Stimulated activated CD8-positive, alpha-beta memory T cell treated with anti-CD3 and anti-CD28 coated beads, Interleukin-15, amount 100 ng/mL, for 24 hours (primary cell): ENCODE data around the gene CUL1.

Experiments
- DNase-seq: peaks from one replicate; pipeline ENCODE4 v3.0.0-alpha.2; 2020; ENCODE audit warnings: low read depth

The CUL1 gene

DNA sequence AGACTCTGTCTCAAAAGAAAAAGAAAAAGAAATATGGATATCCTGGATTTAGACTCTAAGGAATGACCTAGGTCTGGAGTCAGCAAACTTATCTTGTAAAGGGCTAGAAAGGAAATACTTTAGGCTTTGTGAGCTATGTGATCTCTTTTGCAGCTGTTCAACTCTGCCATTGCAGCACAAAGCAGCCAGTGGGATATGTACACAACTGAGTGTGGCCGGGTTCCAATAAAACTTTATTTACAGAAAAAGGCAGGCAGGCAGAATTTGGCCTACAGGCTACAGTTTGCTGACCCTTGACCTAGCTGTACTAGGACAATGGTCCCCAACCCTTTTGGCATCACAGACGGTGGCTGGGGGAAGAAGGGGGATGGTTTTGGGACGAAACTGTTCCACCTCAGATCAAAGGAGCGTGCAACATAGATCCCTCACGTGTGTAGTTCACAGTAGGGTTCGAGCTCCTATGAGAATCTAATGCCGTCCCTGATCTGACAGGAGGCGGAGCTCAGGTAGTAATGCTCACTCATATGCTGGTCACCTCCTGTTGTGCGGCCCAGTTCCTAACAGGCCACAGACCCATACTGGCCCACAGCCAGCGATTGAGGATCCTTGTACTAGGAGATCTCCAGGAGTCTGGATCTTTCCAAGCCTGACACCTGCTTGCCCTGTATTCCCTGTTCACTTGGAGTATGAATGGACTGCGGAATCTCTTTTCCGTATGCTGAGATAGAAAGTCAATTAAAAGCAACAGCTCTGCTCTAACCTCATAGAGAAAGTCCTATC, 63.0 kb downstream of the CUL1 start:
- DNase-seq: no peak

DNA sequence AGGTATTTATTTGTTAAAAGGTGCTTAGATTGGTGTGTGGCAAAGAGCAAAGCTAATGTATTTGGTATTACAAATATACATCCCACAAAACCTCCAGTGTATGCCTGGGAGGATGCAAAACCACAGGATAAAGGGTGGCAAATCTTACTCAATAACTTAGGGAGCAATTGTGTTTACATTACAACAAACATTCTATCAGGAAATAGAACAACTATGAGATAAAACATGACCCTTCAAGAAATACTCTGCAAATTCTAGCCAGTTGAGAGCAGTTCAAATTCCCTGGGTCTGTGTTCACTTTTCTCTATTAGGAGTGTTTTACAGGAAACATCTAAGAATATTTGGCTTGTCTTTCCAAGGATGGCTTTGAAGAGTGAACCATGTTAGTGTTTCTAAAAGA, 64.9 kb downstream of the CUL1 start:
- no peak for DNase-seq

GRCh38 chr7:148770004-148770403, 71.3 kb downstream of the CUL1 start:
- DNase-seq: no peak

GRCh38 chr7:148772297-148773089, 73.8 kb downstream of the CUL1 start:
- DNase-seq: no peak

DNA sequence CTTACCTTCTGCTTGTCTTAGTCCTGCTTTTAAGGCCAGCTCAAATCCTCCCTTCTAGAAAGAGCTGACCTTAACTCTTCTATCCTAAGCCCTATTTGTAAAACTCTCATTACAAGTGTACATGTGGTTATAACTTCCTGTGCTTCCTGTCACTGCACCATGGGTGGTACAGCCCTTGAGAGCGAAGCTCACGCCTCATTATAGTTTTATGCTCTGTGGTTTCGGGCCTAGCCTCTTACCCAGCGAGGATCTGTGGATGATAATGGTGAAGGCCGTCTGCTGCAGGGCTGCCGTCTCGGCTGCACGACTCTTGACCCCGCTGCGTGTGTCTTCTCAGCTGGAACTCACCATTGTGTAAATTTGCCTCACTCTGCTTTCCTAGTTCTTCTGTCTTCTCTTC, 74.6 kb downstream of the CUL1 start:
- no peak for DNase-seq

- DNase-seq: no peak
These were observed 75.8 kb downstream of the CUL1 start for GRCh38 chr7:148774471-148774870.

DNA sequence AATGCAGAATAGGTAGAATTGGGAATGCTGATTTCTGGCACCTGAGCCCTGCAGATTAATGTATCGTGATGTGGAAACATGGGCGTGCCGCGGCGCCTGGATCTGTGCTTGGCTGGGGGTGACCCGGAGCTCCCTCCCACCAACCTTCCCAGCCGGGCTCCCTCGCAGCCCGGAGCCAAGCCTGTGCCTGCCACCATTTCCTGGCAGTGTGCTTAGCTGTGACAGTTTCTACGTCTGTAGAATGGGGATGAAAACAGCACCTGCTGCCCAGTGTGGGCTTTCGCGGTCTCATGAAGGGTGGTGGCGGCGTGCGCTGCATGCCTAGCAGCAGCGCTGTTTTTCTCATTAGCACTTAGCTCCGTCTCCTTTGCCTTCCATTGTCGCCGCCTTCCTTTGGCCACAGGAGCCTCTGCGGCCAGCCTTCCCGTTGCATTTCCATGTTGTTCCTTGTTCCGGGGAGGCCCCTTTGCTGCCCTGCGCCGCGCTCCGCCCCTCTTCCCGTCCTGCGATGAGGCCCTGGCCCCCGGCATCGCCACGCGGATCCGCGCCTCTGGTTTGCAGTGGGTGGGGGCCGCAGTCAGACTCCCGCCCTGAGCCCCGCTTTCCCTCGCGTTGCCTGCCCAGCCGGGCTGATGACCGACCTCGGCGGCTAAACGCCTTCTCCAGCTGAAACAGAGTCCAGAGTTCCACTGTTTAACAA, 84.2 kb downstream of the CUL1 start:
- no peak for DNase-seq

GRCh38 chr7:148783801-148784527, 85.3 kb downstream of the CUL1 start:
- DNase-seq: no peak

DNA sequence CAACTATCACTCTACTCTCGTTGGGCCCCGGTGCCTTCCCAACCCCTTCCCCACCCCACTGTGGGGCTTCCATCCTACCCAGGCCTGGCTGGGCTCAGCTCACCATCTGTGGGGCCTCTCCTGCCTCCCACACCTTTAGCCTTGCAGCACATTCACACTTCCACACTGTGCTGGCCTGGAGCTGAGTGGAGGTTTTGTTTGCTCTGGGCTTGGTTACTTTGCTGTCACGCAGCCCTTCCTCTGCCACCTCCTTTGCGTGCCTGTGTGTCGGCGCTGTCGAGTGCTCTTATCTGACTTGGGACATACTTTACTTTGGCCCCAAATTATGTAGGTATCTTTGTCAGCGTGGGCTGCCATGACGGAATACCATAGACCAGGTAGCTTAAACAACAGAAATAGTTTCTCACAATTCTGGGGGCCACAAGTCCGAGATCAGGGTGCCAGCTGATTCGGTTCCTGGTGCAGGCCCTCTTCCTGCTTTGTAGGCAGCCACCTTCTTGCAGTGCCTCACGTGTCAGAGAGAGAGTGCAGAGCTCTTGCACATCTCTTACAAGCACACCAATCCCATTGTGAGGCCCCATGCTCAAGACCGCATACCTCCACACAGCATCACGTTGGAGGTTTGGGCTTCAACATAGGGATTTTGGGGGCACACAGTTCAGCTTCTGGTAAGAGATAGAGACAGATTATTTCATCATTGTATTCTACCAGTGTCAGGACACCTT, 89.0 kb downstream of the CUL1 start:
- DNase-seq: no peak

- no peak for DNase-seq
These were observed 90.5 kb downstream of the CUL1 start for GRCh38 chr7:148789220-148789619.

DNA sequence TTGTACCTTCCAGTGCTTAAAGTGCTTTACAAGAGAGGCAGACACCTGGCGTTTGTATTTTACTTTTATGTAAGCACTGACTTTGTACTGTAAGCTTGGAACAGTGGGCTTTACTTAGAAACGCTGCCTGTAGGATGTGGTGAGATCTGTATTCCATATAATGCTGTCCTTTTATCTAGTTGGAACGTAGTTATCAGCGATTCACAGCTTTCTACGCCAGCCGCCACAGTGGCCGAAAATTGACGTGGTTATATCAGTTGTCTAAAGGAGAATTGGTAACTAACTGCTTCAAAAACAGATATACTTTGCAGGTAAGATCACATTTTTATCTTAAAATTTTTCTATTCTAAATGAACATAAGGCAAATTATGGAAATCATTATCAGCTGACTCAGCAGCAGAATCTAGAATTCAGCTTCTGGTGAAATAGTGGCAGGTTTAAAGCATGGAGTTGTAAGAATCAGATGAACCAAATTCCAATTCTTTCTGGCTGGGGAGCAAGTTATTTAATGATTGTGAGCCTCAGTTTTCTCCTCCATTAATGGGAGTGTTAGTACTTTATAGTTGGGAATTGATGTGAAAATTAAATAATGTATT, 91.5 kb downstream of the CUL1 start:
- DNase-seq: no peak

DNA sequence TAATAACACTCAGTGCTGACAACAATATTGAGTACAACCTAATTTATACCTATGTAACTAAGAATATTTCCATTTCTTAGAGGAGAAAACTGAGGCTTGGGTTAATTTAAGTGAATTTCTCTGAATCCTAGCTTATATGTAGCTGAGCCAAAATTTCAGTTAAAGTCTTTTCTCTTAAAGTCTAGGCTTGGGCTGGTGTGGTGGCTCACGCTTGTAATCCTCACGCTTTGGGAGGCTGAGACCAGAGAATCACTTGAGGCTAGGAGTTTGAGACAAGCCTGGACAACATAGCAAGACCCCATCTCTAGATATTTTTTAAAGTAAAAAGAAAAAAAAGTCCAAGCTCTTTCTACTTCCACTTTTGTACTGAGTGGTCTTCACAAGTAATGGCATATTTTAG, 92.1 kb downstream of the CUL1 start:
- DNase-seq: no peak

DNA sequence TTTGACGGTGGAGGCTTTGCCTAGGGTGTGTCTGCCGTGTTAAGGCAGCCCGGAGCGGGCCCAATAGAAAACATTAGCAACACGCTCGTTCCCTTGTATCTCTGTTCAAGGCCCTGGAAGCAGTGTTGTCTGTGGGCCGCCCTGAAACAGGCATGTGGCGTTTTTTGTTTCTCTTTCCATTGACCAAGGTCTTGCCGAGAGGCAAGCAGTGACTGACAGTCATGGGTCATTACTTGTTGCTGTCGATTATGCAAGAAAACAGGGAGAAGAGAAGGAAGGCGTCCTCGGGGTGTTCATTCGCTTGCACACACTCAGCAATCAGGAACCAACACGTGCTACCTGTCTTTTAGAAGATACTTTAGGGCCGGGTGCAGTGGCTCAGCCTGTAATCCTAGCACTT, 92.8 kb downstream of the CUL1 start:
- DNase-seq: no peak

GRCh38 chr7:148793590-148793989, 94.9 kb downstream of the CUL1 start:
- no peak for DNase-seq

DNA sequence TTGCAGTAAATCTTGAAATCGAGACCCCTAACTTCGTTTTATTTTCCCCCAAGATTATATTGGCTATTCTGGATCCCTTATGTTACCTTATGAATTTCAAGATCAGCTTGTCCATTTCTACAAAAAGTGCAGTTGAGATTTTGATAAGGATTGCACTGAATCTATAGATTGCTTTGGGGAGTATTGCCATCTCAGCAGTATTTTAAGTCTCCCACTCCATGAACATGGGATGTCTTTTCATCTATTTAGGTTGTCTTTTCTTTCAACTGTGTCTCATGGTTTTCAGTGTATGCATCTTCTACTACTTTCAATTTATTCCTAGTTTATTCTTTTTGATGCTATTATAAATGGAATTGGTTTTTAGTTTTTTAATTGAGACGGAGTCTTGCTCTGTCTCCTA, 95.8 kb downstream of the CUL1 start:
- no peak for DNase-seq

DNA sequence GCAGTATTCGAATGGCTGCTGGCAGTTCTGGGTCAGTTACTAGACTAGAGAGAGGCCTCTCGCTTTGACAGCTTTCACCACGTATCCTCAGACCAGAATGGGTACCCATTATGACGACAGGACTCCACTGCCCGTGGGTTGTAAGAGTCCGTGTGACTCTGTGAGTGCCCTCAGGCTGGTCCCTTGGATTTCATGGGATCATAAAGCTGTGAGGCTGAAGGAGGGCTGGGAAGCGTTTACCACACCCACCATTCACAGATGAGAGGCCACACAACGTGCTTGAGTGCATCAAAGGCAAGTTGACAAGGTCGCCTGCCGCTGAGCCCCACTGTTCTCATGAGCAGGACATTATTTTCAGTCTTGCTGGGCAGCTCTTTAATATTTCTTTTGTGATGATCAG, 98.1 kb downstream of the CUL1 start:
- DNase-seq: no peak

GRCh38 chr7:148799893-148800555, 101.3 kb downstream of the CUL1 start:
- DNase-seq: no peak

DNA sequence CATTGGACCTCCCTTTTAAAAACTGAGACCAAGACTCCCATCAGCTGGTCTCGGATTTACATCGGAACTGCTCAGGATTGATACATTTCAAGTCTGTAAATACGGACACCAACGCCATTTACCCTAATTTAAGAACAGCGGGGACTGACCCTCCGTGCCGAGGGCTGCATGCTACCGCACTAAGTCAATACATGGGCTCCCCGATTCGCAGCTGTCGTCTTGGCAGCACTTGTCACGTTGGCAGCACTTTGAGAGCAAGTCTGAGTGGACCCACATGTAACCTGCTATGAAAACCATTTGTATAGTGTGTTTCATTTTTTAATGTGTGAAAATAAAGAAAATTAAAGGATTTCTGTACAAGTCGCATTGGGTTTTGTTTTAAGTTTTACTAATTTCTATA, 102.0 kb downstream of the CUL1 start:
- DNase-seq: no peak

- DNase-seq: no peak
These were observed 103.4 kb downstream of the CUL1 start for GRCh38 chr7:148802101-148802493.

DNA sequence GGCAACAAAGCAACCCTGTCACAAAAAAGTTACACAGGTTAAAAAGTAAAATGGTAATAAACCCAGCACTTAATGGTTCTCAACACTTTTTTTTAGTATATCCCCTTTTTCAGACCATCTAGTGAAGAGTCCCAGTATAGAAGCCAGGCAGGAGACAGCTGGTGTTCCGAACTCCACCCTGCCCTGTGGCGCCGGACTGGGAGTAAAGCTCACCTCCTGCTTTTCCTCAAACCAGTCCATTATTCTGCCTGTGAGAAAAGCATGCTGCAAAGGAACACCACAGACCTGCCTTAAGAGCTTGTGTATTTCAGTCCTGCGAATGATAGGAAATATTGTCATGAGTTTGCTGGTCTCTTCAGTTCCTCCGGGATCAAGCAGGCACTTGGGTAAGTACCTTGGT, 104.4 kb downstream of the CUL1 start:
- DNase-seq: no peak
